ENCODE data around the gene GLS2.

GLS2 gene

GRCh38 chr12:56529656-56530055 lies 41.7 kb upstream of the GLS2 start:
- no peaks in the 10 kb centered on the region; the same call in 1 of the 2 replicates for H3K79me2 ChIP-seq (ENCODE audit: insufficient read depth, low read length)
- H3K27me3 ChIP-seq (ENCODE audit: insufficient read depth, low read length, poor library complexity, severe bottlenecking): no peaks in the 10 kb centered on the region
- H3K4me1 ChIP-seq (ENCODE audit: insufficient read depth, low read length, poor library complexity, severe bottlenecking): peaks cover 7% of the 10 kb centered on the region
- no peaks in the 10 kb centered on the region for H3F3A ChIP-seq (ENCODE audit: low read depth)
- no peak for TF ChIP-seq EZH2phosphoT487 (IDR thresholded peaks at IDR 0.05; ENCODE audit: borderline replicate concordance)
- TF ChIP-seq CTCF (conservative IDR thresholded peaks at IDR 0.05; ENCODE audit: low read length): no peak
- no peaks in the 10 kb centered on the region for H3K9me2 ChIP-seq (replicated peaks; ENCODE audit: low read depth, low read length)
- H3K36me3 ChIP-seq (ENCODE audit: insufficient read depth, low read length): no peaks in the 10 kb centered on the region
- no peak overlapping the region for H2AFZ ChIP-seq (ENCODE audit: low read length)
- H3K9ac ChIP-seq (ENCODE audit: low read depth, low read length, poor library complexity, severe bottlenecking): no peak overlapping the region
- H3K9me3 ChIP-seq (ENCODE audit: insufficient read depth, low read depth, low read length): no peaks in the 10 kb centered on the region
- H3K4me3 ChIP-seq (ENCODE audit: low read length, poor library complexity, severe bottlenecking): no peak overlapping the region
- no peak overlapping the region for H3K4me2 ChIP-seq (ENCODE audit: low read depth, low read length, poor library complexity, severe bottlenecking)
- H4K20me1 ChIP-seq (ENCODE audit: insufficient read depth, low read length, poor library complexity, severe bottlenecking): no peaks in the 10 kb centered on the region

GRCh38 chr12:56528846-56529245 lies 40.9 kb upstream of the GLS2 start:
- no peak overlapping the region for H3K4me2 ChIP-seq (ENCODE audit: low read depth, low read length, poor library complexity, severe bottlenecking)
- TF ChIP-seq EZH2phosphoT487 (IDR thresholded peaks at IDR 0.05; ENCODE audit: borderline replicate concordance) (no peak), CTCF (conservative IDR thresholded peaks at IDR 0.05; ENCODE audit: low read length) (no peak)
- H3F3A ChIP-seq (ENCODE audit: low read depth): no peaks in the 10 kb centered on the region
- no peaks in the 10 kb centered on the region for H4K20me1 ChIP-seq (ENCODE audit: insufficient read depth, low read length, poor library complexity, severe bottlenecking)
- no peaks in the 10 kb centered on the region for H3K36me3 ChIP-seq (ENCODE audit: insufficient read depth, low read length)
- peaks cover 7% of the 10 kb centered on the region for H3K4me1 ChIP-seq (ENCODE audit: insufficient read depth, low read length, poor library complexity, severe bottlenecking)
- no peaks in the 10 kb centered on the region for H3K9me3 ChIP-seq (ENCODE audit: insufficient read depth, low read depth, low read length)
- H3K27me3 ChIP-seq (ENCODE audit: insufficient read depth, low read length, poor library complexity, severe bottlenecking): no peaks in the 10 kb centered on the region
- H3K4me3 ChIP-seq (ENCODE audit: low read length, poor library complexity, severe bottlenecking): no peak overlapping the region
- H2AFZ ChIP-seq (ENCODE audit: low read length): no peak overlapping the region
- no peak overlapping the region for H3K9ac ChIP-seq (ENCODE audit: low read depth, low read length, poor library complexity, severe bottlenecking)
- no peaks in the 10 kb centered on the region; the same call in 1 of the 2 replicates for H3K79me2 ChIP-seq (ENCODE audit: insufficient read depth, low read length)
- H3K9me2 ChIP-seq (replicated peaks; ENCODE audit: low read depth, low read length): no peaks in the 10 kb centered on the region

GRCh38 chr12:56522411-56523193 lies 34.6 kb upstream of the GLS2 start:
- Histone ChIP-seq H4K20me1 (ENCODE audit: insufficient read depth, low read length, poor library complexity, severe bottlenecking) (no peaks in the 10 kb centered on the region), H3K9me2 (replicated peaks; ENCODE audit: low read depth, low read length) (no peaks in the 10 kb centered on the region), H3K36me3 (ENCODE audit: insufficient read depth, low read length) (no peaks in the 10 kb centered on the region), H3F3A (ENCODE audit: low read depth) (no peaks in the 10 kb centered on the region), H3K4me3 (ENCODE audit: low read length, poor library complexity, severe bottlenecking) (peak overlapping the region; percentile 75), H3K27me3 (ENCODE audit: insufficient read depth, low read length, poor library complexity, severe bottlenecking) (no peaks in the 10 kb centered on the region), H2AFZ (ENCODE audit: low read length) (peak overlapping the region; percentile 87), H3K79me2 (ENCODE audit: insufficient read depth, low read length) (peaks cover 7% of the 10 kb centered on the region), H3K9me3 (ENCODE audit: insufficient read depth, low read depth, low read length) (no peaks in the 10 kb centered on the region), H3K4me2 (ENCODE audit: low read depth, low read length, poor library complexity, severe bottlenecking) (peak overlapping the region; percentile 87), H3K9ac (ENCODE audit: low read depth, low read length, poor library complexity, severe bottlenecking) (peak overlapping the region; percentile 73), H3K4me1 (ENCODE audit: insufficient read depth, low read length, poor library complexity, severe bottlenecking) (peaks cover 26% of the 10 kb centered on the region)
- no peak for TF ChIP-seq CTCF (conservative IDR thresholded peaks at IDR 0.05; ENCODE audit: low read length)
- no peak for TF ChIP-seq EZH2phosphoT487 (IDR thresholded peaks at IDR 0.05; ENCODE audit: borderline replicate concordance)

Measured in Loucy (cell line).